Inflammatory macrophage treated with lipopolysaccharide for 4 hours (primary cell): Measurements from ENCODE around the gene CPED1.
"Not testable (repeated sequence)": the region's sequence is repeated elsewhere in the genome, so short reads cannot be mapped to it uniquely, and the experiment has no call there.

Experiments
- DNase-seq: peaks from one replicate; pipeline ENCODE4 v3.0.0-alpha.2; 2020

Gene CPED1

GRCh38 chr7:121300685-121301420 lies 312.3 kb downstream of the CPED1 start:
- no peak for DNase-seq

DNA sequence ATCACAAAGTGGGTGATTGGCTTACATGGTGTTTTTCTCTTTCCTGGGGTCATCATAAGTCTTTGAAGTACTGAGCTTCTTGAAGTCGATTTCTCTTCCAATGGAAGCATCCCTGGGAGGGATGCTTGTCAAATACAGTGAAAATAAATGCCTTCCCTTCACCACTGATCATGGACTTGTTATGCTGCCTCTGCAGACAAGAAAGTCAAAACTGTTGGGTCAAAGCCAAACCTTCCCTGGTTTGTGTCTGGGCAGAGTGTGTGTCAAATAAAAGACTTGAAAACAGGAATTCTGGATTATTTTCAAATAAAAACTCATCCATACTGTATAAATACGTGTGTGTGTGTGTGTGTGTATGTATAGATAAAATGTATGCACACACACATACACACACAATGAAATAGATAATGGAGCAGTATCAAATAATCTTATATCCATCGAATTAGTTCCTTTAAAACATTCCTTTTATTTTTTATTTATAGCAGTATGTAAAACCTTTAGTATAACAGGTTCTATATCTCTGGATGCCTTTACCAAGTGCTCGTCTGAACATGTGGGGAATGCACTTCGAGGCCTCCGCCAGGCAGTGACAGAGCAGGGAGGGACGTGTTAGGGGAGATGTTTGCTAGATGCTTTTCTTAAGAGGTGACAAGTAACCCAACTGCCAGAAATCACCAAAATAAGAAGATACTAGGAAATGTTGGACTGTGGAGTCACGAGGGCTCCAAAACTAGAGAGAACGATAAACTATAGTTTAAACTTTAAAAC lies 313.1 kb downstream of the CPED1 start:
- DNase-seq, result no peak

DNA sequence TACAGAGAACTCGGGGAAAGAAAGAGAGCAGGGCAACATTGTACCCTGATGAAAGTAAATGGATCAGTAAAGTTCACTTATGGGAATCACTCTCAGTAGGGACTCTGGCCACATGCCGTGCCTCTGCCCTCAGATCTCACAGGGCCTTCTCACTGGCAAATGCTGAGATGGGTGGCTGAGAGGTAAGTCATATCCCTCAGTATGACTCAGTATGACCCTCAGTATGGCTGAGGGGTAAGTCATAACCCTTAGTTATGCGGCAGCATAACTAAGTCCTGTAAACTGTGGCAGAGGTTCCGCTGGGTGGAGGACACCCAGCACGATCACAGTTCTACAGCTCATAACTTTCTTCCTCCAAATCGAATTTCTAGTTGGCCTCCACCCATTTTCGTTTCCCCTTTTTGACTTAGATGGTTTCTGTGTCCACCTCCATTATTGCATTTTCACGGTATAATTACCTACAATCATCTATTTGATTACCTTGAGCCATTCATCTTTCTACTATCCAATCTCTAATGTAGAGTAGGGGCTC lies 313.8 kb downstream of the CPED1 start:
- DNase-seq, result no peak

DNA sequence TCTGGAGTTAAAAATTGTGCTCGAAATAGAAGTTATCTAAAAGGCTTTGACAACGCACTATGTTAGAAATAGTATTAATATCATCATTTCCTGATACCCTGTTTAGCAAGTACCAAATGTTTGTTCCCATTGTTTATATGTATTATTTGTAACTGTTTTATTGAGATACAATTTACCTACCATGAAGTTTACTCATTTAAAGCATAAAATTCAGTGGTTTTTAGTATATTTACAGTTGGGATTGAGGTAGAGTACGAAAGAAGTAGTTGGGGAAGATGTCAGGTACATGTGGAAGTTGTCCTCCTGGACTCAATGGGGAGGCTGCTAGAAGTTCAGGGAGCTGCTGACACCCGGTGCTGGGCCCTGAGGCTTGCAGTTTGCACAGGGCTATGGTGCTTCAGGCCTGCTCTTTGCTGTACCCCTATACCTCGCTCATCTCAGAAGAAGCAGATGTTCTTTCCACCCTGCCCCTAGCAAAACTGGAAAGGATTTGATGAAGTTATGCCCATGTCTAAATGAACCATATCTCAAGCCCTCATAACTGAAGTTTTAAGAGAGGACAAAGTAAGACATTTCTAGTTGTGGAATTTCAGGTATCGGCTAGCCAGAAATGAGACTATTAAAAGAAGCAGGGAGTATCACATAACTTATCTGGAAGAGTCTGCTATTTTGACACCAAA lies 315.1 kb downstream of the CPED1 start:
- DNase-seq, result no peak

DNA sequence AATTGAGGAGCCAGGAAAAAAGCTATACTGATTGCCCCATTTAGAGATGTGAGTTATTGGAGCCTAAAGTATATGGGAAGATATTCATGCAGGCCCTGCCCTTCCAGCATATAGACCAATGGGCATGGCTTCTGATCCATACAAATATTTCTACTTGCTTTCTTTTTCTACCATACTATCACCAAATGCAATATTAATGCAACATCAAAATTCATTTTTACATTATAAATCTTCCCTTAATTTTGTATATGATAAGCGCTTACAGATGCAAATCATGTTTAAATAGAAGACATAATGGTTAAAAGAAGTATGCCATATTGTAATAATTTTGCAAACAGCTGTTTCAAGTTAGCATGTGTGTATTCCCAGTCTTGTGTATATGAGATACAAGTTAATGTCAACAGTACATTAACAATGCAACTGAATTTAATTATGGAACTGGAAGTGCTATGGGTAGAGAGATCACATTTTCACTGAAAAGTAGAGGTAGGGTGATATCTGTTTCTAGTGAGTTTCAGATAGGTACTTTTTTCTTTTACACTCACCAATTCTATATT lies 315.7 kb downstream of the CPED1 start:
- no peak for DNase-seq

- no peak for DNase-seq
These were observed 316.6 kb downstream of the CPED1 start for GRCh38 chr7:121305109-121305508.

DNA sequence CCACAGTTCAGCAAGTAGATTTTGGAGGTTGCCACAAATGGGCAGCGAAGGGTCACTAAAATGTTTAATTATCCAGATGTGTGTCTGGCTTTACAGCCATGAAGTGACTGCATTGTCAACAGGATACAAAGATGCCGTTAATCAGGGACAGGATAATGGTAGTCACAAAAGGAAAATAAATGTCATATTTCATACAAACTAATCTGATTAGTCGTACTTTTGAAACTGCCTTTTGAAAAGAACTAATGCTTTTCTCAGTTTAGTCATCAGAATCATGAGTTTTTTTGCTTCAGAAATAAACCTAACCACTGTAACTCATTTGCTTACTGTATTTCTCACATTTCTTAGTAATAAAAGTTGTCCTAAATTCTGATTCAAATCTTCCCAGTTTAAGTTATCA lies 318.1 kb downstream of the CPED1 start:
- DNase-seq, result no peak

DNA sequence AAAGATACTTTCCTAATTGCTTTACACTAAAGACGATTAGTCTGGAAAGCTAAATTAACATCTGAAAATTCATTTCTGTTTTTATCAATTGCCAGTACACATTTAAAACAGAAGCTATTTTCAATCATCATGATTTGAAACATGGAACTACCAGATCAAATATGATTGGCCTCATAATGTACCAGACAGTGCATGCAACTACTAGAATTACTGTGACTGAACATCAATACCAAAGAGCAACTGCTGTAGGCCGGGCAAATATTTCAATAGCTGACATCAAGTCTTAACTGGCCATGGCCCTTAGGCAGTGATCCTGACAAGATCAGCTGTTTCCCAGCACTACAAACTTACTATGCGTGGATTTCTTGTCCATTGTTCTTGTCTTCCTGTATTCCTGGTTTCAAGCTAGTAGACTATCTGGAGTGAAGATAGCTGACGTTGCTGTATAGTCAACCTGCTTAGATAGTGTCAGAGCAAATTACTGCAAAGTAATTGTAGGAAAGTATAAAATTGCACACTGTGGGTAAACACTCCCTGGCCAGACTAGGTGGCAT lies 318.6 kb downstream of the CPED1 start:
- DNase-seq, result no peak

DNA sequence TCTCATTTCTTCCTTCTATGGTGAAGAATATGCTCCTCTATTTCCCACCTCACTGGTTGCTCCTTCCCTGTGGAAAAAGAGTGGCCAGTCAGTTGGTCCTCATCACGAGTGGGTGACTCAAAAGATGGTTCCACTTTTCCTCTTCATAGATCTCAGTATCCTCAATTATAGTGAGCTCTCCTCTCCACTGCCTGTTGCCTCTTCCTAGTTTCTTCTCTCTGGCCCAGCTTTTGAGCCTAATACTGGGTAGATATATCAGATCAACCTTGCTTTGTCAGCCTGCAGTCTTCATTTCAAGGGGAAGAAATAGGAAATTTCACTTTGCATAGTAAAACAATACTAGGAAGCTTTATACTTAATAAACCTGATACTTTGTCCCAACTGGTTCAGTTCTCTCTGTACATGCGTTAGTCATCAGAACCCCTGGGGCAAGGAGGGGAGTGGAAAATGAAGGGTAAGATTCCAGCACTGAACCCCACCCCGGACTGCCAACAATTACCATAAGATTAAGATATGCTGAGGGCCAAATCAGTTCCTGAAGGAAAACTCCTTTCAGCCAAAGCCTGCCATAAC lies 324.8 kb downstream of the CPED1 start:
- no peak for DNase-seq

- DNase-seq, result no peak
These were observed 325.5 kb downstream of the CPED1 start for GRCh38 chr7:121313793-121314676.

DNA sequence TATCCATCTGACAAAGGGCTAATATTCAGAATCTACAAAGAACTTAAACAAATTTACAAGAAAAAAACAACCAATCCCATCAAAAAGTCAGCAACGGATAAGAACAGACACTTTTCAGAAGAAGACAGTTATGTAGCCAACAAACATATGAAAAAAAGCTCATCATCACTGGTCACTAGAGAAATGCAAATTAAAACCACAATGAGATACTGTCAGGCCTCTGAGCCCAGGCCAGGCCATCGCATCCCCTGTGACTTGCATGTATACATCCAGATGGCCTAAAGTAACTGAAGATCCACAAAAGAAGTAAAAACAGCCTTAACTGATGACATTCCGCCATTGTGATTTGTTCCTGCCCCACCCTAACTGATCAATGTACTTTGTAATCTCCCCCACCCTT lies 326.7 kb downstream of the CPED1 start:
- DNase-seq, result not testable (repeated sequence)

GRCh38 chr7:121322460-121322859 lies 333.9 kb downstream of the CPED1 start:
- no peak for DNase-seq

- DNase-seq, result no peak
These were observed 335.2 kb downstream of the CPED1 start for GRCh38 chr7:121323515-121324302.

DNA sequence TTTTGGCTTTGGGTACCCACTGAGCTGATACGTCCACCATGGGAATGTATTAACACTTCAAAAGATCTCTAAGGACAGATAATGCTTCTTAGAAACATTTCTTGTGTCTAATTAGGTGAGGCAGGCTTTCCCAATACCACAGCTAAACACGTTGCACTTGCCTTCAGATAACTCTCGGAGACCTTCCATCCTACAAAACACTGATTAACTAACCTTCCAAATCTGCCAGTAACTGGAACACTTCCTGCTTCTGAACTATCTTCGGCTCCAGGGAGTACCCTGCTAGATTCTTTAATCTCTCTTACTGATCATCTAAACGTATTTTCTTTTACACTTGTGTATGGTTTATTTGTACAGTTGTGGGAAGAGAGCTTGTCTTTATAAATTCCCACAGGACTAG lies 339.2 kb downstream of the CPED1 start:
- no peak for DNase-seq

DNA sequence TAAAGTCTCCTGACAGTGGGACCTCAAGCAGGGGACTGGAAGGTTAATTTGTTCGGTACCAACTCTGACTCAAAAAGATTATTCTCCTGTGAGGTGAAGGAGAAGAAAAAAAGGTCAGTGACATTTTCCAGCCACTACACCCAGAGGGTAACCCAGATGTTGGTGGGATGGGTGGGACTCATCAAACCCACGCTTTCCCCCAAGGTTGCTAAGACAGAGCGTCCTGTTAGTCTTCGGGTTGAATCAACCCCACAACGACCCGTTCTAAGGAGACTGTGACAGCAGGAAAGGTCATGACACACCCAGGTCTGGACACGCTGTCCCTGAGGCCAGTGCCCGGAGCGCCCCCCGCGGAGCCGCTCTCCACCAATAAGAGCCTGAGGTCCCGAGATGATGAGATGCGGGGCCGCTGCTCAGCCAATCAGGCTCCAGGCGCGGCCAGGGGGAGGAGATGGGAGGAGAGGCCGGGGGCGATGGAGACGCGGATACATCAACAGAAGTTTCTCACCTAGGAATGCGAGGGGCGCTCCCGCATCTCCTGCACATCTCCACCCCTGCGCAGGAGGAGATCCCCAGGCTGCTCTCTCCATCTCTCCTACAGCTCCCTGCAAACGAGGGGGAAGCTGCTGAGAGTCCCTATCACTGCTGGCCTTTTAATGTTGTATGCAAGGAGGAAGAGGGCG lies 340.1 kb downstream of the CPED1 start, which contains the start of gene WNT16:
WNT16 (plus strand) TSS at position 493 of the 683 bp plus-strand sequence. CDS start 293 bp downstream, outside the sequence.
- DNase-seq, result no peak

DNA sequence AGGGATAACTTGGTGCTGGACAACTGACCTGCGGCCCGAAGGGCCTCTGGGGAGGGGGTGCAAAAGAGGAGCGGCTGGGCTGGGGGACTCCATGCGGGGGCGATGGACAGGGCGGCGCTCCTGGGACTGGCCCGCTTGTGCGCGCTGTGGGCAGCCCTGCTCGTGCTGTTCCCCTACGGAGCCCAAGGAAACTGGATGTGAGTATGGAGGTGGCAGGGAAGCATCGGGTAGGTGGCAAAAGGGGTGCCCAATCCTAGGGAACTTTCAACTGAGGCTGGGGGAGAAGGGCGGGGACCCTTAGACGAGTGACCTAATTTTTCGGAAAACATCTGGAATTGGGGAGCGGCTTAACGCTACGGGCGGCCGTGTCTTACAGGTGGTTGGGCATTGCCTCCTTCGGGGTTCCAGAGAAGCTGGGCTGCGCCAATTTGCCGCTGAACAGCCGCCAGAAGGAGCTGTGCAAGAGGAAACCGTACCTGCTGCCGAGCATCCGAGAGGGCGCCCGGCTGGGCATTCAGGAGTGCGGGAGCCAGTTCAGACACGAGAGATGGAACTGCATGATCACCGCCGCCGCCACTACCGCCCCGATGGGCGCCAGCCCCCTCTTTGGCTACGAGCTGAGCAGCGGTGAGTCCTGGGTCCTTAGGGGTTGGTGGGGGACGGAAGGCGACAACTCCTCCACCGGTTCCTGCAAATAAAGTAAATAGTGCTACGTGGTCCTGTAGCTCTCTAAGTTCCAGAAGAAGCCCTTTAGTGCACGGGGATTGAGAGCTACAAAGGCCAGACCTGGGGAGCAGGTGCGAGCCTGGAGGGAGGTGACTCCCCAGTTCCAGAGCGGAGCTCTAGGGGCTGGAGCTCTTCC lies 340.9 kb downstream of the CPED1 start:
- DNase-seq, result no peak

- no peak for DNase-seq
These were observed 341.7 kb downstream of the CPED1 start for GRCh38 chr7:121330053-121330833.

DNA sequence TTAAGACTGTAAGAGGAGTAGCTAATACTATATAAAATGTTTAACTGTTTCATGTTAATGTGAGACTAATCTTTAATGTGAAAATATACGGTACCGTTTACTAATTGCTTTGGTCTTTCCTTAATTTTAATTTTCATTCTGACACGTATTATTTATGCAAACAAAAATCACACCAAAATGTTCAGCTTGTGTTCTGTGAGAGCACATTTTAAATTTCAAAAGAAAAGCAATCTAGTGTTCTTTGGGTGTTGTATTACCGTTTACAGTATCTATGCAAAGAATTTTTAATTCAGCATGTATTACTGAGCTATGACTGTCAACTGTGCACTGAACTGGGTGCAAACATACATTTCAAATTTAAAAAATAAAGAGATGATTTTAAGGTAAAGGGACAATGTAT lies 342.5 kb downstream of the CPED1 start:
- DNase-seq, result no peak
